GM19023 (cell line): Measurements from ENCODE around the gene KDM1B.
A peak's percentile ranks its signal among the peaks of the same experiment; 100 is the strongest.
"Not testable (repeated sequence)": the region's sequence is repeated elsewhere in the genome, so short reads cannot be mapped to it uniquely, and the experiment has no call there.

Source experiments
- ATAC-seq: cut with Tn5 transposase; IDR thresholded peaks from one replicate; pipeline ENCODE4 v1.9.1; 2021; ENCODE audit warnings: mild to moderate bottlenecking, moderate library complexity; ENCODE audit not compliant: unreplicated experiment

The KDM1B gene

DNA sequence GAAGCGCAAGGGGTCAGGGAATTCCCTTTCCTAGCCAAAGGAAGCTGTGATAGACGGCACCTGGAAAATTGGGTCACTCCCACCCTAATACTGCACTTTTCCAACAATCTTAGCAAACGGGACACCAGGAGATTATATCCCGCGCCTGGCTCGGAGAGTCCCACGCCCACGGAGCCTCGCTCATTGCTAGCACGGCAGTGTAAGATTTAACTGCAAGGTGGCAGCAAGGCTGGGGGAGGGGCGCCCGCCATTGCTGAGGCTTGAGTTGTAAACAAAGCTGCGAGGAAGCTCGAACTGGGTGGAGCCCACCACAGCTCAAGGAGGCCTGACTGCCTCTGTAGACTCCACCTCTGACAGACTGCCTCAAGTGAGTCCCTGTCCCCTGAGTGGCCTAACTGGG, 73.4 kb downstream of the KDM1B start:
- not testable (repeated sequence) for ATAC-seq

- not testable (repeated sequence) for ATAC-seq
These were observed 76.6 kb downstream of the KDM1B start for GRCh38 chr6:18231856-18232255.

- not testable (repeated sequence) for ATAC-seq
These were observed 78.5 kb downstream of the KDM1B start for GRCh38 chr6:18233770-18234169.

DNA sequence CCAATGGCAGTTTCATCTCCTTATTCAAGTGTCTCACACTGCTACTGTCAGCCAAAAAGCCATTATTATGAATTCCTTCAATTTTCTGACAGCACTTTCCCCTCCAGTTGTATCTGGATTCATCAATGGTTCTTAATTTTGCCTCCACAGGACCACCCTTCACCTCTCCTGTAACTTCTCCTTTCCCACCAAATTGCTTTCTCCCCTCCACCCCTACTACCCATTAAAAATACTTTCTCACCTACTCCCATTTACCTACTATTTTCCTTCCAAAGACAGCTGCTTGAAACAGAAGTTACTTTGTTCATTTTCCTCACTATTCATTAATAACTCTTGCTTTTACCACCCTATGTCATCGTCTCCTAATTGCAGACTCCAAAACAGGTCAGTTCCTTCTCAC, 79.3 kb downstream of the KDM1B start:
- ATAC-seq = no peak

DNA sequence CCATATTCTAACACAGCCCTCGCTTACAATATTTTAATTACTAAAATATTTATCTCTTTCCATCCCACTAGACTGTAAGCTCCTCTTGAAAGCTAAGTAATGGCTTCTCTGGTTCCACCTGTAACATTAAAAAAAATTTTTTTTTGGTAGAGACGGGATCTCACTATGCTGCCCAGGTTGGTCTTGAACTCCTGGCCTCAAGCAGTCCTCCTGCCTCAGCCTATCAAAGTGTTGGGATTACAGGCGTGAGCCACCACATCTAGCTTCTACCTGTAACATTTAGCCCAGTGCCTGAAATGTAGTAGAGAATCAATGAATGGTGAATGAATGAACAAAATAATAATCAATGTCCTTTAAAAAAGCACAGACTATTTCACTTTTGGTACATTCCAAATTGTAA, 80.3 kb downstream of the KDM1B start:
- ATAC-seq = no peak

GRCh38 chr6:18237167-18237566, 81.9 kb downstream of the KDM1B start:
- ATAC-seq = no peak

DNA sequence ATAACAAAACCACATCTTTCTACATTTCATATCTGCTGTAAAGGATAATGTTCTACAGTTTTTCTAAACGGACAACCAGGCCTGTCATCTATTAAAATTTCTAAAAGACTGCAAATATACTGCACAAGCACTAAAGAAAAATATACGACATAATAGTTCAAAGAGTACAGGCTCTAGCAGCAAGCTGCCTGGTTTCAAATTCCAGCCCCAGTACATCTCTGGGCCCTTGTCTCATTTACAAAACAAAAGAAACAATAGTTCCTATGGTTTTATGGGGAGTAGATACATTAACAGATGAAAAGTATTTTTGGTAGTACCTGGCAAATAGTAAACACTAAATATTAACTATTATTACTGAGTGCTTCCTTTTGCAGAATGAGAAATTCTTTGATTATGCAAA, 85.0 kb downstream of the KDM1B start:
- no peak for ATAC-seq

DNA sequence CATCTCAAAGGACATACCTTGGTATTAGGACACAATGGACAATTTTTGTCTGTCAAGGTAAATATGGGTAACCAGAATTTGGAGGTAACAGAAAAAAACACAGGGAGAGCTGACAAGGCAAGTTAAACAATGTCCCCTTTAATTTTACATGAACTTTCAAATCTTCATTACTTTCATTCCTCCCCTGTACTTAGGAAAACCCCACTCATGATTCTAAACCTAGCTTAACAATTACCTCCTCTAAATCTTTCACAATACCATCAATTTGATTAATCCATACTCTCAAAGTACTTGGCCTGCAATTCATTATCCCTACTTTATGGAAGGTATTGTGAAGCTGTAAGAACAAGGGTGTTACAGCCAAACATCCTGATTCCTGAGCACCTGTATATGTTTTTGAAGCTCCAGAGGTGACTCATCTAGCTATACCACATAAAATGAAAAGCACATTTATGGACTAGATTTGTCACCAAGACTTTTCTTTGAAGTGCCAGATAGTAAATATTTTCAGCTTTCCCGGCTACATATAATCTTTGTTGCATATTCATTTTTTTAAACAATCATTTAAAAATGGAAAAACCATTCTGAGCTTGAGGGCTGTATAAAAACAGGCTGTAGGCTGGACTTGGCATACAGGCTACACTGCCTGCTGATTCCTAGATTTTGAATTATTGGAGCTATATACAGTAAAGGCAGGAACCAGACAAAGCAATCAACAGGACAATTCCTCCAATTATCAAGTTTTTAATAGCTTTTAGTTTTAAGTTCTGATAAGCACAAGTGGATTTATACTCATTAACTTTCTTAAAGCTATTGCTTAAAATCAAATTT, 86.2 kb downstream of the KDM1B start:
- no peak for ATAC-seq

DNA sequence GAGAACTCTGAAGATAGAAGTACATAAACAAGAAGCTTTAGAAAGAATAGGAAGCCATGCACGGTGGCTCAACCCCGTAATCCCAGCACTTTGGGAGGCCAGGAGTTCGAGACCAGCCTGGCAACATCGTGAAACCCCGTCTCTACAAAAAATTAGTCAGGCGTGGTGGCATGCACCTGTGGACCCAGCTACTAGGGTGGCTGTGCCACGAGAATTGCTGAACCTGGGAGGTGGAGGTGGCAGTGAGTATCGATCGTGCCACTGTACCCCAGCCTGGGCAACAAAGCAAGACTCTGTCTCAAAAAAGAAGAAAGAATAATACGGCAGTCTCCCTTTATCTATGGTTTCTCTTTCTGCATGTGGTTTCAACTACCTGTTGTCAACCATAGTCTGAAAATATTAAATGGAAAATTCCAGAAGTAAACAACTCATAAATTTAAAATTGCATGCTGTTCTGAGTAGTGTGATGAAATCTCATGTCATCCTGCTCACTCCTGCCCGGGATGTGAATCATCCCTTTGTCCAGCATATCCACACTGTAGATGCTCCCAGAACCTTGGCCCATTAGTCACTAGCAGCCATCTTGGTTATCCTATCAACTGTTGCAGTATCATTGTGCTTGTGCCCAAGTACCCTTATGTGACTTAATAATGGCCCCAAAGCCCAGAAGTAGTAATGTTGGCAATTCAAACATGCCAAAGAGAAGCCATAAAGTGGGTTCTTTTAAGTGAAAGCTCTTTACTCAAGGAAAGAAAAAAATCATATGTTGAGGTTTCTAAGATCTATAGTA, 87.0 kb downstream of the KDM1B start:
- ATAC-seq = no peak

GRCh38 chr6:18243302-18243893, 88.2 kb downstream of the KDM1B start:
- no peak for ATAC-seq

DNA sequence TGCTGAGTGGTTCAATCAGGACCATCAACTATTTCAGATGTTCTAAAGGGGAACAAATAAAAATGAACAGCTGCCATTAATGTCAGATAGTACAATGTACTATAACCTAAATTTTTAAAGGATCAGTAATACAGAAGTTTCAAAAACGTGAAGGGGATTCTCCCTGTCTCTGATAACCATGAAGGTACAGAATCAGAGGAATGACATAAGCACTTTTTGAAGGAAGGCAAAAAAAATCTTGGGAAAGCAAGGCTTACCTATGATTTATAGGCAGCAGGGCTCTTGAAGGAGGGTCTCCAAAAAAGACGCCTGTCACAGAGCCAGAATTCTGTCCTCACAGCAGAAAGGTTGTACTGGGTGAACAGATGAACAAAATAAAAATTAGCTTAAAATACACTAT, 89.0 kb downstream of the KDM1B start:
- no peak for ATAC-seq

DNA sequence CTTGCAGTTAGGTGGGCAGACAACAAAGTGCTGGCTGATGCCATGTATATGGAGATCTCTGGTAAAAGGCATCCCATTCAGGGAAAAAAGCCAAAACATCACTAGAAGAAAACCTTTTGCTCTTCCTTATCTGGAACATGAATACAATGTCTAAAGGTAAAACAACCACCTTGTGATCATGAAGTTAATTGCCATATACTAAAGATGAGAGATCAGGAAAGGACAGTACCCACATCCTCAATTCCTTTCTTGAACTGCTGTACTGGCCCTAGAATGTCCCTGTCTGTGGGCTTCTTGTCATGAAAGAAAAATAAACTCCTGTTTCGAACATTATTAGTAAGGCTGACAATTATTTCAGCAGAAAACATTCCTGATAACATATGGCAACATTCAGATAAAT, 89.9 kb downstream of the KDM1B start:
- ATAC-seq = no peak

- no peak for ATAC-seq
These were observed 90.4 kb downstream of the KDM1B start for GRCh38 chr6:18245642-18246041.

- no peak for ATAC-seq
These were observed 91.0 kb downstream of the KDM1B start for GRCh38 chr6:18246205-18246604.

GRCh38 chr6:18247002-18247401, 91.8 kb downstream of the KDM1B start:
- ATAC-seq = no peak

- ATAC-seq = no peak
These were observed 93.5 kb downstream of the KDM1B start for GRCh38 chr6:18248698-18249097.

DNA sequence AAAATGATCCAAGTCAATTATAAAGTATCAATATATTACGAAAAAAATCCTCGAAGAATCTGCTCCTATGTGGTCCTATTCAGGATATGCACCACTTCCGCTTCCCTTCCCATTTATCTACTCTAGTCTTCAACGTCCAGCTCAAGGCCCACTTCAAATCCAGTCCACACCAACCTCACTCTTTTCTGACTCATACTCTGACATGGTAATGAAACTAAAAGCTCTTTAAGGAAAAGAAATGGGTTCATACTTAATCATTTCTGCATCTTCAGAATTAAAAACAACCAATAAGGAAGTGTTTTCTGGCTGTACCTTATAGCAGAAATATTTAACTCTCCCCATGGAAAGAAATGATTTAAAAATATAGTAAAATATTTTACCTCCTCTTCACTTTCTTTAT, 94.0 kb downstream of the KDM1B start:
- ATAC-seq = no peak

GRCh38 chr6:18253635-18254034, 98.4 kb downstream of the KDM1B start:
- no peak for ATAC-seq

DNA sequence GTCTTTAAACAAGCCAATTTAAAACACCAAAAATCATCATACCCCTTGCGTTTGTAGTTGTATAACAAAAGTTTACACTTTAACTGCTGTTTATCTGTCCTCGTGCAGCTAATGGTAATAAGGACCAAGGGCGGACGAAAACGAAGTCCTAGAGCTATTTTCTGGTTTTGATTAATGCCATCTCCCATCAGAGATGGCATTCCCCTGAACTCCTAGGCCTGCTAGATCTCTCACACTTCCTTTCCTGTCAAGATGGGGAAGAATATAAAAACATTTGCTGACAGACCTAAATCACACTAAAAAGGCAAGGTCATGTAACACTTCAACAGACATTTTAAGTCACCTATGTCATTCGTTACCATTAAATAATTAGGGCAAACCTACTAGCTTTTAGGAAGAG, 99.6 kb downstream of the KDM1B start:
- no peak for ATAC-seq

DNA sequence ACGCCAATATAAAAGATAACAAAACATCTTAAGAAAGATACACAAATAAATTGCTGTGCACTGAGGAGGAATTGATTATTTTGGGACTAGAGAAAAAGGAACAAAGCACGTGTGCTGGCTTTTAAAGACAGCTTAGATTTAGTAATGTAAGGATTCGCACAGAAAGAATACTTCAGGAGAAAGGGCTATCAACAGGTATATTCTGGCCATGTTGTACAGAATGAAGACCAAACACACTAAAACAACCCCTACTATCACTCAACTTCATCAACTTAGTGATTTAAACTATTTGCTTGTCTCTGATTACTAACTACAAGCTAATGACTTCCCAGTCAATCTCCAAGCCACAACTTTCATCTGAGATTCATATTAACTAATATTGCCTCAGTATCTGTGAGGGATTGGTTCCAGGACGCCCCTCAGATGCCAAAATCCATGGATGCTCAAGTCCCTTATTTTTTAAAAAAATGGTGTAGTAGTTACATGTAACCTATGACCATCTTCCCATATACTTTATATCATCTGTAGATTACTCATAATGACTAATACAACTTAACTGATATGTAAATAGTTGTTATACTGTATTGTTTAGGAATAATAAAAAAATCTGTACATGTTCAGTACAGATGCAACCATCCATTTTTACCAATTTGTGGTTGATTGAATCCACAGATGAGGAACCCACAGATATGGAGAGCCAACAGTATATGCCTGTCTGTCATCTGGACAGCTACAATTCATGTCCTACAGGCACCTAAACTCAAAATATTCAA, 104.6 kb downstream of the KDM1B start:
- ATAC-seq = no peak

GRCh38 chr6:18260448-18261106, 105.4 kb downstream of the KDM1B start:
- peak; percentile 31 for ATAC-seq
